Mammary epithelial cell (primary cell): ENCODE results near the gene LRRC2.

Experiments
- CTCF ChIP-seq, 2 donors: IDR thresholded peaks in 1 of 2; conservative IDR thresholded peaks in 1 of 2; 2 replicates each; pipeline ENCODE4 v1.5.1; 2011 to 2012; ENCODE audit warnings: inconsistent platforms in 2 of 2, low read length in 2 of 2, mild to moderate bottlenecking in 2 of 2, control low read depth in 1 of 2, low read depth in 1 of 2; ENCODE audit not compliant: insufficient read depth in 1 of 2; ENCODE audit errors: extremely low read depth in 1 of 2
- EZH2 ChIP-seq: IDR thresholded peaks from 2 replicates; pipeline ENCODE4 v1.6.1; 2012; ENCODE audit warnings: low read length, inconsistent platforms, borderline replicate concordance

- TF ChIP-seq CTCF (conservative IDR thresholded peaks at IDR 0.05 in 1 of 2, IDR thresholded peaks at IDR 0.05 in 1 of 2; ENCODE audit: extremely low read depth in 1 of 2, insufficient read depth in 1 of 2, low read depth in 1 of 2, low read length in 2 of 2) (no peak), EZH2 (no peak)
Measured at GRCh38 chr3:46551615-46552014, 14.5 kb downstream of the LRRC2 start.
